Measurements from ENCODE around the gene KRT38. TPM values are rescaled to one million over a fixed set of nuclear protein-coding genes. Genes with fewer than 3 reads are reported as not detected.

KRT38 gene
- total RNA-seq, 1 experiment from 2014 or later = not detected

DNA sequence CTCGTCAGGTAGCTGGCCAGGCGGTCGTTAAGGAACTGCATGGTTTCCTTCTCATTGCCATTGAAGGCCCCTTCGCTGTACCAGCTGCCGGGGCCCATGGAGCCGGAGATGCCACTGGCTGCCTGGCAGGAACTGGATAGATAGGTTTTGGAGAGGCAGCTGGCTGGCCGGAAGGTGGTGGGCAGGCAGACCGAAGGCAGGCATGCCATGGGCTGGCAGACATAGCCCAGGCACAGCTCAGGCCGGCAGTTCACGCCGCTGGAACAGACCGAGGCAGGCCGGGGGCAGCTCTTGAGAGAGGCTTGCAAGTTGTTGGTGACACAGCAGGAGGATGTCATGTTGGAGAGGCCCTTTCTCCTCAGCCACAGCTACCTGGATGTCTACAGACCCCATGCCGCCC, 26.2 kb upstream of the KRT38 start, which contains the start of gene KRT32:
KRT32 (minus strand) TSS at position 399 of the 400 bp plus-strand sequence; CDS start at position 338, 61 bp downstream.
- H2BK5ac ChIP-seq (ENCODE audit: insufficient read length, low read length) = no peak within 1 kb of the TSS
- H3K27me3 ChIP-seq (ENCODE audit: insufficient read depth, low read length) = no peaks in the 10 kb centered on the region
- H2AFZ ChIP-seq (ENCODE audit: low read length) = no peak within 1 kb of the TSS
- TF ChIP-seq, protein P1, sequence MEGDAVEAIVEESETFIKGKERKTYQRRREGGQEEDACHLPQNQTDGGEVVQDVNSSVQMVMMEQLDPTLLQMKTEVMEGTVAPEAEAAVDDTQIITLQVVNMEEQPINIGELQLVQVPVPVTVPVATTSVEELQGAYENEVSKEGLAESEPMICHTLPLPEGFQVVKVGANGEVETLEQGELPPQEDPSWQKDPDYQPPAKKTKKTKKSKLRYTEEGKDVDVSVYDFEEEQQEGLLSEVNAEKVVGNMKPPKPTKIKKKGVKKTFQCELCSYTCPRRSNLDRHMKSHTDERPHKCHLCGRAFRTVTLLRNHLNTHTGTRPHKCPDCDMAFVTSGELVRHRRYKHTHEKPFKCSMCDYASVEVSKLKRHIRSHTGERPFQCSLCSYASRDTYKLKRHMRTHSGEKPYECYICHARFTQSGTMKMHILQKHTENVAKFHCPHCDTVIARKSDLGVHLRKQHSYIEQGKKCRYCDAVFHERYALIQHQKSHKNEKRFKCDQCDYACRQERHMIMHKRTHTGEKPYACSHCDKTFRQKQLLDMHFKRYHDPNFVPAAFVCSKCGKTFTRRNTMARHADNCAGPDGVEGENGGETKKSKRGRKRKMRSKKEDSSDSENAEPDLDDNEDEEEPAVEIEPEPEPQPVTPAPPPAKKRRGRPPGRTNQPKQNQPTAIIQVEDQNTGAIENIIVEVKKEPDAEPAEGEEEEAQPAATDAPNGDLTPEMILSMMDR (conservative IDR thresholded peaks at IDR 0.05) = no peak
- no peaks in the 10 kb centered on the region for H3K4me1 ChIP-seq (ENCODE audit: insufficient read depth, low read length)
- H3K4me2 ChIP-seq (ENCODE audit: insufficient read depth, insufficient read length, low read length) = no peak within 1 kb of the TSS
- no peak within 1 kb of the TSS for H3K14ac ChIP-seq (ENCODE audit: insufficient read depth, low read length)
- H3K27ac ChIP-seq (ENCODE audit: insufficient read length, low read depth, low read length) = no peak within 1 kb of the TSS
- no peak for DNase-seq
- no peak within 1 kb of the TSS for H3K4ac ChIP-seq (ENCODE audit: low read depth, low read length)
- Mint-ChIP-seq H3K27ac (no peak within 1 kb of the TSS), H3K4me3 (no peak within 1 kb of the TSS), H3K9me3 (peaks cover 9% of the 10 kb centered on the region in 2 experiments; a peak in 3 of 5 replicates), H3K27me3 (ENCODE audit: low read depth) (peaks cover 7% of the 10 kb centered on the region), H3K4me1 (no peaks in the 10 kb centered on the region), H3K36me3 (ENCODE audit: insufficient read depth in 1 of 3, low read depth in 3 of 3) (no peaks in the 10 kb centered on the region)
- H3K9me3 ChIP-seq (ENCODE audit: control insufficient read depth, low read depth, low read length) = no peaks in the 10 kb centered on the region
- no peak within 1 kb of the TSS for H3K18ac ChIP-seq (ENCODE audit: insufficient read length, low read depth, low read length)
- H2AK5ac ChIP-seq (ENCODE audit: insufficient read length, low read length) = no peak within 1 kb of the TSS
- H2BK120ac ChIP-seq (ENCODE audit: low read depth, low read length, poor library complexity, severe bottlenecking) = no peak within 1 kb of the TSS
- H2BK20ac ChIP-seq (ENCODE audit: low read depth, low read length, poor library complexity, severe bottlenecking) = no peak within 1 kb of the TSS
- no peak within 1 kb of the TSS for H2BK12ac ChIP-seq (ENCODE audit: insufficient read length, low read depth, low read length)
- H4K20me1 ChIP-seq (ENCODE audit: control insufficient read depth, insufficient read depth, insufficient read length) = no peaks in the 10 kb centered on the region
- WGBS (ENCODE audit: extremely low coverage, insufficient read length, low lambda C conversion rate) = no CpG with 5 or more reads among the region's 14 CpGs
- H2BK15ac ChIP-seq (ENCODE audit: low read depth, low read length) = no peak within 1 kb of the TSS
- H3T11ph ChIP-seq (ENCODE audit: low read length) = no peak within 1 kb of the TSS
- H3K9ac ChIP-seq (ENCODE audit: extremely low read depth, insufficient read length, low read length) = no peak within 1 kb of the TSS
- H3K23me2 ChIP-seq (ENCODE audit: insufficient read length, low read depth, low read length, poor library complexity, severe bottlenecking) = no peaks in the 10 kb centered on the region
- H3K23ac ChIP-seq (ENCODE audit: insufficient read length, low read depth, low read length) = no peak within 1 kb of the TSS
- no peak within 1 kb of the TSS for H4K91ac ChIP-seq (ENCODE audit: insufficient read length, low read depth, low read length)
- H3K79me2 ChIP-seq (ENCODE audit: insufficient read depth, low read length) = no peaks in the 10 kb centered on the region
- no peak within 1 kb of the TSS for H4K5ac ChIP-seq (ENCODE audit: insufficient read length, low read depth, low read length)
- no peaks in the 10 kb centered on the region for H3K79me1 ChIP-seq (ENCODE audit: insufficient read depth, low read depth, low read length, poor library complexity, severe bottlenecking)
- no peak within 1 kb of the TSS for H4K8ac ChIP-seq (replicated peaks; ENCODE audit: insufficient read length, low read depth, low read length)
- no peak within 1 kb of the TSS for H3K56ac ChIP-seq (ENCODE audit: insufficient read length, low read depth, low read length)

All from H9 (cell line).